ENCODE measurements around the gene DNAH5. TPM values are rescaled to one million over a fixed set of nuclear protein-coding genes. Genes with fewer than 3 reads are reported as not detected.

DNAH5 gene
- total RNA-seq, 2 experiments from 2014 or later = not detected

DNA sequence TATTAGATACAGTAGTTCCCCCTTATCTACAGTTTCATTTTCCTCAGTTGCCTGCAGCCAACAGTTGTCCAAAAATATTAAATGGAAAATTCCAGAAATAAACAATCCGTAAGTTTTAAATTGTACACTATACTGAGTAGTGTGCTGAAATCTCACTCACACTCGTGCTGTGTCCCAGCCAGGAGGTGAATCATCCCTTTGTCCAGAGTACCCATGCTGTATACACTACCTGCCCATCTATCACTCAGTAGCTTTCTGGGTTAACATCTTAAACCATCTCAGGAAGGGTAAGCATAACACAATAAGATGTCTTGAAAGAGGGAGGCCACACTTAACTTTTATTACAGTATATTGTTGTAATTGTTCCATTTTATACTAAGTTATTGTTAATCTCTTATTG is 31.7 kb upstream of the DNAH5 start:
- TF ChIP-seq, protein P1, sequence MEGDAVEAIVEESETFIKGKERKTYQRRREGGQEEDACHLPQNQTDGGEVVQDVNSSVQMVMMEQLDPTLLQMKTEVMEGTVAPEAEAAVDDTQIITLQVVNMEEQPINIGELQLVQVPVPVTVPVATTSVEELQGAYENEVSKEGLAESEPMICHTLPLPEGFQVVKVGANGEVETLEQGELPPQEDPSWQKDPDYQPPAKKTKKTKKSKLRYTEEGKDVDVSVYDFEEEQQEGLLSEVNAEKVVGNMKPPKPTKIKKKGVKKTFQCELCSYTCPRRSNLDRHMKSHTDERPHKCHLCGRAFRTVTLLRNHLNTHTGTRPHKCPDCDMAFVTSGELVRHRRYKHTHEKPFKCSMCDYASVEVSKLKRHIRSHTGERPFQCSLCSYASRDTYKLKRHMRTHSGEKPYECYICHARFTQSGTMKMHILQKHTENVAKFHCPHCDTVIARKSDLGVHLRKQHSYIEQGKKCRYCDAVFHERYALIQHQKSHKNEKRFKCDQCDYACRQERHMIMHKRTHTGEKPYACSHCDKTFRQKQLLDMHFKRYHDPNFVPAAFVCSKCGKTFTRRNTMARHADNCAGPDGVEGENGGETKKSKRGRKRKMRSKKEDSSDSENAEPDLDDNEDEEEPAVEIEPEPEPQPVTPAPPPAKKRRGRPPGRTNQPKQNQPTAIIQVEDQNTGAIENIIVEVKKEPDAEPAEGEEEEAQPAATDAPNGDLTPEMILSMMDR (IDR thresholded peaks at IDR 0.05) = no peak
- Mint-ChIP-seq H3K4me1 (ENCODE audit: low read depth) (no peaks in the 10 kb centered on the region), H3K4me3 (no peak overlapping the region), H3K36me3 (ENCODE audit: low read depth) (no peaks in the 10 kb centered on the region), H3K27me3 (no peaks in the 10 kb centered on the region), H3K27ac (no peak overlapping the region), H3K9me3 (no peaks in the 10 kb centered on the region)
- ChIA-PET CTCF (interaction anchor here (1.2 kb wide), 1 partner anchor 294 kb away, joined by 4 read pairs; no protein-coding TSS in a partner anchor), POLR2A (no interaction called here)
- DNase-seq = no peak
- ATAC-seq = no peak
- intact Hi-C loops (cut with micrococcal nuclease) = no loop called here

DNA sequence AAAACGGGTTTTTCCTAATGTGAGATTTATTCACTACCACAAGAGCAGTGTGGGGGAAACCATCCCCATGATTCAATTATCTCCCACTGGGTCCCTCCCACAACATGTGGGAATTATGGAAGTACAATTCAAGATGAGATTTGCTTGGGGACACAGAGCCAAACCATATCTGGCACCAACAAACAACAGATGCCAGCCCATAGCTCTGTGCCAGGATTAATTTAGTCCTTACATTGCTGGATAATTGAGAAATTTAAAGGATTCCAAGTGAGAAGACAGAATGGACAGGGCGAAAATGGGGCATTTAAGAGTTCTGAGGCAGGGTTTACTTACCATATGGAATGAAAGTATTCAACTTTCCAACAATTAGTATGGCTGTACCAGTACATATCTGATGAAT is 30.8 kb upstream of the DNAH5 start:
- CTCF ChIA-PET = interaction anchor here (1.2 kb wide), 1 partner anchor 21 kb away, joined by 3 read pairs; no protein-coding TSS in a partner anchor
- POLR2A ChIA-PET = no interaction called here
- no peaks in the 10 kb centered on the region for H3K36me3 Mint-ChIP-seq (ENCODE audit: low read depth)
- DNase-seq = no peak
- ATAC-seq = no peak
- H3K27me3 Mint-ChIP-seq = no peaks in the 10 kb centered on the region
- no peaks in the 10 kb centered on the region for H3K4me1 Mint-ChIP-seq (ENCODE audit: low read depth)
- H3K9me3 Mint-ChIP-seq = no peaks in the 10 kb centered on the region
- H3K27ac Mint-ChIP-seq = no peak overlapping the region
- H3K4me3 Mint-ChIP-seq = no peak overlapping the region
- intact Hi-C loops (cut with micrococcal nuclease) = no loop called here
- TF ChIP-seq, protein P1 (IDR thresholded peaks at IDR 0.05) = no peak

DNA sequence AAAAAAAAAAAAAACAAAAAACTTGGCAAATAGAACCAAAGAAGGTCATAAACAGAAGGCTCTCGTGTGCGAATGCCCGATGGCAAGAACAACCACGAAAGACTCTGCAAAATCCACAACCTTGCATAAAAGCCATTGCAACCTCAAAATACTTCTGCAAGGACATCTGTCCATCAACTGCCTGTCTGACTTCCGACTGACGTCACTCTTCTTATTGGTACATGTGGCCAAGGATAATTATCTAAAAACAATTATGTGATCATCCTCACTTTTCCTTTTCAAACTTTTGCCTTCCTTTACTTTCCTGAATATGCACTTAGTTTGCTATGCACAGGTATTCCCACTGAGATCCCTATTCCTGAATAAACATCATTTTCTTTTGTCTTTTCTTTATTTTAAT is 29.2 kb upstream of the DNAH5 start:
- ChIA-PET POLR2A (no interaction called here), CTCF (no interaction called here)
- no peaks in the 10 kb centered on the region for H3K4me1 Mint-ChIP-seq (ENCODE audit: low read depth)
- no peaks in the 10 kb centered on the region for H3K36me3 Mint-ChIP-seq (ENCODE audit: low read depth)
- intact Hi-C loops (cut with micrococcal nuclease) = no loop called here
- no peak overlapping the region for H3K4me3 Mint-ChIP-seq
- H3K27me3 Mint-ChIP-seq = no peaks in the 10 kb centered on the region
- TF ChIP-seq, protein P1 (IDR thresholded peaks at IDR 0.05) = no peak
- no peaks in the 10 kb centered on the region for H3K9me3 Mint-ChIP-seq
- no peak overlapping the region for H3K27ac Mint-ChIP-seq
- DNase-seq = no peak
- no peak for ATAC-seq

DNA sequence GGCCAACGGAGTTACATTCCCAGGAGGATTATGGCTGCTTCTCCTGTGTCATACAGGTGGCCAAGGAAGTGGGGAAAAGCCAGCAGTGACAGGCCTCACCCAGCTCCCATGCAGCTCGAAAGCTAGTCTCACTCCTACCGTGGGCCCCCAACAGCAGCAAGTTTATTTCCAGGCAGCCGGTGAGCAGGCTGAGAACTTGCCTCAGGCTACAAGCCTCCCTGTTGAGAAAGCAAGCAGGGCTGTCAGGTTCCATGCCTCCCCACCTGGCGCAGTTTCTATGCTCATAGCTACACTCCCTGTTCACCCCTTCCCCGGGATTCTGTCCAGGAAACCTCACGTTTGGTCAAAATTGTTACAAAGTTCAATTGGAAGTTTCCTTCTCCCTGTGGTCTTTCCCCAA is 27.5 kb upstream of the DNAH5 start:
- no peak for DNase-seq
- ChIA-PET POLR2A (no interaction called here), CTCF (interaction anchor here (1.1 kb wide), 1 partner anchor 15 kb away, joined by 5 read pairs; no protein-coding TSS in a partner anchor)
- no peaks in the 10 kb centered on the region for H3K9me3 Mint-ChIP-seq
- no peak for ATAC-seq
- TF ChIP-seq, protein P1 (IDR thresholded peaks at IDR 0.05) = no peak
- H3K27ac Mint-ChIP-seq = no peak overlapping the region
- H3K4me3 Mint-ChIP-seq = no peak overlapping the region
- no peaks in the 10 kb centered on the region for H3K36me3 Mint-ChIP-seq (ENCODE audit: low read depth)
- intact Hi-C loops (cut with micrococcal nuclease) = no loop called here
- no peaks in the 10 kb centered on the region for H3K4me1 Mint-ChIP-seq (ENCODE audit: low read depth)
- H3K27me3 Mint-ChIP-seq = no peaks in the 10 kb centered on the region

DNA sequence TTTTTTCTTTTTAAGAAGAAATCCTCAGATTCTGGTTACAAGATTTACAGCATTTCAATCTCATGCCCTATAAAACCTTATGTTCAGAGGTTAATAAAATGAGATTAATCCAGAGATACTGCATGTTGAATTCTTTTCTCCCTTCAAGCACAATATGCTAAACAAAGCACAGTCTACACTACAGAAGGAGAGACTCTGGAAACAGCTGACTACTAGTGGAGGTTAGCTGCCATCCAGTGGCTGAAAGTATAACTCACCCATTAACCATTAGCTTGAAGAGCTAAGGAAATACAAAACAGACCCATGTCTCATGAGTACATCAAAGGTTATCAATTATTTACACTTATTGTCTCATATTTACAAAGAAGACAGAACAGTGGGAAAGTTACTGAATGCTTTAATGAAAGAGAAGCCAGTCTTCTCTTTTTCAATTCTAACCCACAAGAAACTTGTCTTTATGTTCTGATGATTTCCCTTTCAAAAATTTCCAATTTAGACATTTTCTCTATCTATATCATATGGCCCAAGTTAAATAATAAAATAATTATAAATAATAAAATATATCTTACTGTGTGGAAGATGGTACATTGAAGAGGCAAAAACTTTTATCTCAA is 12.7 kb upstream of the DNAH5 start:
- CTCF ChIA-PET = interaction anchor here (1.4 kb wide), 2 partner anchors 8 to 15 kb away, joined by 3 to 5 read pairs; no protein-coding TSS in a partner anchor
- intact Hi-C loops (cut with micrococcal nuclease) = no loop called here

More for the DNA sequence above, 12.7 kb upstream of the DNAH5 start:
- H3K36me3 Mint-ChIP-seq (ENCODE audit: low read depth) = no peaks in the 10 kb centered on the region
- TF ChIP-seq, protein P1 (IDR thresholded peaks at IDR 0.05) = peak; percentile 41
- DNase-seq = peak; percentile 24
- POLR2A ChIA-PET = no interaction called here
- H3K27me3 Mint-ChIP-seq = no peaks in the 10 kb centered on the region
- no peak overlapping the region for H3K4me3 Mint-ChIP-seq
- no peak for ATAC-seq
- H3K27ac Mint-ChIP-seq = no peak overlapping the region
- H3K9me3 Mint-ChIP-seq = peaks cover 1% of the 10 kb centered on the region
- H3K4me1 Mint-ChIP-seq (ENCODE audit: low read depth) = no peaks in the 10 kb centered on the region
